PC-3 (cell line): Measurements from ENCODE around the gene SRPRA. TPM values are rescaled to one million over a fixed set of nuclear protein-coding genes. Genes with fewer than 3 reads are reported as not detected.
"Not testable (repeated sequence)": the region's sequence is repeated elsewhere in the genome, so short reads cannot be mapped to it uniquely, and the experiment has no call there.

Experiments
- ATAC-seq: fragments of 200-7000 bp; cut with Tn5 transposase; 2 replicates; pipeline ENCODE4 v1.9.1; 2020; ENCODE audit warnings: mild to moderate bottlenecking, moderate library complexity
- BruUV-seq: library from RNA; stranded (reverse); fragments of 400-500 nt; replicated peaks from 2 replicates; lab custom pipeline; 2021; lab: Mats Ljungman, UMichigan
- CTCF ChIA-PET: fragments of 300-600 bp; sonication (Branson Sonifier 250); formaldehyde crosslinking; loops from one replicate; lab custom pipeline; 2022; ENCODE audit warnings: antibody characterized with exemption; lab: Charles Lee
- POLR2A ChIA-PET: fragments of 300-600 bp; sonication (Branson Sonifier 250); formaldehyde crosslinking; loops from one replicate; lab custom pipeline; 2022; ENCODE audit warnings: antibody characterized with exemption; ENCODE audit not compliant: unreplicated experiment; lab: Charles Lee
- DNase-seq: peaks from one replicate; pipeline ENCODE4 v3.0.0-alpha.2; 2015
- H2AFZ ChIP-seq: fragments of 300-600 bp; sonication (generic); 2 replicates; pipeline ENCODE4 v1.6.0; 2016; ENCODE audit warnings: antibody characterized with exemption, low read length
- H3F3A ChIP-seq: fragments of 300-600 bp; sonication (generic); one replicate; pipeline ENCODE4 v1.6.0; 2017; ENCODE audit warnings: antibody characterized with exemption, low read length, control low read depth, mild to moderate bottlenecking; ENCODE audit not compliant: unreplicated experiment
- H3K27ac ChIP-seq: fragments of 300-600 bp; sonication (generic); 2 replicates; pipeline ENCODE4 v1.5.1; 2016; ENCODE audit warnings: mild to moderate bottlenecking, low read length
- H3K27me3 ChIP-seq: fragments of 300-600 bp; sonication (generic); 2 replicates; pipeline ENCODE4 v1.6.1; 2016; ENCODE audit warnings: low read length, mixed read lengths
- H3K36me3 ChIP-seq: fragments of 300-600 bp; sonication (generic); 2 replicates; pipeline ENCODE4 v1.6.1; 2016; ENCODE audit warnings: low read depth, mixed run types, low read length, mixed read lengths
- H3K4me1 ChIP-seq: fragments of 300-600 bp; sonication (generic); 2 replicates; pipeline ENCODE4 v1.5.1; 2016; ENCODE audit warnings: low read length; ENCODE audit not compliant: insufficient read depth
- H3K4me2 ChIP-seq: fragments of 300-600 bp; sonication (generic); 2 replicates; pipeline ENCODE4 v1.6.0; 2016; ENCODE audit warnings: low read length
- H3K4me3 ChIP-seq: fragments of 300-600 bp; sonication (generic); 2 replicates; pipeline ENCODE4 v1.5.1; 2016; ENCODE audit warnings: mild to moderate bottlenecking, low read length, mixed read lengths
- H3K79me2 ChIP-seq: fragments of 300-600 bp; sonication (generic); 2 replicates; pipeline ENCODE4 v1.6.1; 2017; ENCODE audit warnings: low read length, mixed read lengths
- H3K9ac ChIP-seq: fragments of 300-600 bp; sonication (generic); 2 replicates; pipeline ENCODE4 v1.6.0; 2016; ENCODE audit warnings: mild to moderate bottlenecking, low read length
- H3K9me2 ChIP-seq: fragments of 300-600 bp; sonication (generic); replicated peaks from 2 replicates; pipeline ENCODE4 v1.6.1; 2016; ENCODE audit warnings: mixed run types, low read length, mixed read lengths
- H3K9me3 ChIP-seq: fragments of 300-600 bp; sonication (generic); 2 replicates; pipeline ENCODE4 v1.6.1; 2016; ENCODE audit warnings: low read length, mixed read lengths
- H4K20me1 ChIP-seq: fragments of 300-600 bp; sonication (generic); 2 replicates; pipeline ENCODE4 v1.6.1; 2016; ENCODE audit warnings: low read length, mixed read lengths
- CTCF ChIP-seq: fragments of 300-600 bp; sonication (generic); conservative IDR thresholded peaks from 2 replicates; pipeline ENCODE4 v1.5.1; 2017; ENCODE audit warnings: antibody characterized with exemption, low read depth, mild to moderate bottlenecking, low read length
- EZH2 ChIP-seq: fragments of 300-600 bp; sonication (generic); IDR thresholded peaks from one replicate; pipeline ENCODE4 v1.6.1; 2017; ENCODE audit warnings: antibody characterized with exemption, mild to moderate bottlenecking, low read length; ENCODE audit not compliant: unreplicated experiment
- EZH2phosphoT487 ChIP-seq: fragments of 300-600 bp; sonication (generic); IDR thresholded peaks from 2 replicates; pipeline ENCODE4 v1.6.1; 2018; ENCODE audit warnings: mild to moderate bottlenecking, antibody characterized with exemption, low read length, borderline replicate concordance
- intact Hi-C: fragments of 100-400 bp; cut with micrococcal nuclease; formaldehyde crosslinking; loops from 2 replicates; pipeline ENCODE4 v1.9.0; 2023
- total RNA-seq: library from RNA; depleted of rRNA; stranded (reverse); fragments of >200 nt; gene quantifications from 2 replicates; pipeline ENCODE4 v1.2.3, GENCODE V29; 2014

SRPRA gene
- total RNA-seq, 1 experiment from 2014 or later = 143 TPM

- ChIA-PET POLR2A (no interaction called here), CTCF (interaction anchor here (0.5 to 1.6 kb wide), 7 partner anchors 11 to 170 kb away, joined by 3 to 25 read pairs (median 4); no protein-coding TSS in a partner anchor)
- H3K36me3 ChIP-seq = peaks cover 19% of the 10 kb centered on the region
- intact Hi-C loops = loop anchor here (1.0 to 5.0 kb wide), 7 partner anchors 42 to 1037 kb away; no protein-coding TSS in a partner anchor
- peak overlapping the region; percentile 23 for H3K27ac ChIP-seq
- DNase-seq = peak; percentile 87
- TF ChIP-seq EZH2phosphoT487 = no peak
- peak; percentile 98 for TF ChIP-seq CTCF
- no peak for TF ChIP-seq EZH2
- no peak overlapping the region for H2AFZ ChIP-seq
- no peak overlapping the region for H3K4me3 ChIP-seq
- no peaks in the 10 kb centered on the region for H3K27me3 ChIP-seq
- BruUV-seq = no TSS peak
- no peak overlapping the region for H3K4me2 ChIP-seq
- 0 out of 2 replicates have a peak overlapping the region, but pooled peaks have one; percentile 30 for H3K9ac ChIP-seq
- H3K9me3 ChIP-seq = no peaks in the 10 kb centered on the region
- H3K79me2 ChIP-seq = peaks cover 25% of the 10 kb centered on the region
- no peaks in the 10 kb centered on the region for H3K9me2 ChIP-seq
- H3K4me1 ChIP-seq = peaks cover 29% of the 10 kb centered on the region
- peak; percentile 82 for ATAC-seq
- H3F3A ChIP-seq = no peaks in the 10 kb centered on the region
- H4K20me1 ChIP-seq = no peaks in the 10 kb centered on the region
Measured at GRCh38 chr11:126310200-126310991, 41.7 kb upstream of the SRPRA start.

GRCh38 chr11:126308771-126309170 is 40.1 kb upstream of the SRPRA start:
- intact Hi-C loops, ATAC-seq, H3K9me3 ChIP-seq, H3K27me3 ChIP-seq, H3K9ac ChIP-seq, H3K4me3 ChIP-seq, DNase-seq, H3K9me2 ChIP-seq, H2AFZ ChIP-seq, H4K20me1 ChIP-seq, H3K4me2 ChIP-seq, H3F3A ChIP-seq, POLR2A ChIA-PET, BruUV-seq: not testable (repeated sequence)
- Histone ChIP-seq H3K36me3 (peaks cover 14% of the 10 kb centered on the region), H3K79me2 (peaks cover 32% of the 10 kb centered on the region), H3K27ac (peak overlapping the region; percentile 68), H3K4me1 (peaks cover 33% of the 10 kb centered on the region)
- CTCF ChIA-PET = interaction anchor here (1.2 kb wide), 1 partner anchor 172 kb away, joined by 4 read pairs; no protein-coding TSS in a partner anchor

GRCh38 chr11:126308271-126308671 is 39.6 kb upstream of the SRPRA start:
- intact Hi-C loops = no loop called here
- ATAC-seq (no peak), DNase-seq (peak; percentile 50)
- Histone ChIP-seq H4K20me1 (no peaks in the 10 kb centered on the region), H2AFZ (no peak overlapping the region), H3K27me3 (no peaks in the 10 kb centered on the region), H3K27ac (peak overlapping the region; percentile 68), H3K9me3 (no peaks in the 10 kb centered on the region), H3K9me2 (no peaks in the 10 kb centered on the region), H3K36me3 (peaks cover 14% of the 10 kb centered on the region), H3F3A (no peaks in the 10 kb centered on the region), H3K4me2 (peak overlapping the region; percentile 42), H3K4me1 (peaks cover 31% of the 10 kb centered on the region), H3K4me3 (peak overlapping the region; percentile 11; the same call in 1 of the 2 replicates), H3K9ac (peak overlapping the region; percentile 1), H3K79me2 (peaks cover 36% of the 10 kb centered on the region)
- BruUV-seq = no TSS peak
- CTCF ChIA-PET = interaction anchor here (1.2 kb wide), 1 partner anchor 172 kb away, joined by 4 read pairs; no protein-coding TSS in a partner anchor
- no peak for TF ChIP-seq CTCF
- TF ChIP-seq EZH2phosphoT487 = no peak
- no peak for TF ChIP-seq EZH2
- POLR2A ChIA-PET = interaction anchor here (0.6 kb wide), 1 partner anchor 40 kb away, joined by 6 read pairs; the partner anchor contains the start of gene SRPRA
